IPS DF 19.7 (cell line): ENCODE measurements around the gene DSG2.
"Not testable (repeated sequence)": the region's sequence is repeated elsewhere in the genome, so short reads cannot be mapped to it uniquely, and the experiment has no call there.

Experiments
- DNase-seq: peaks from one replicate; pipeline ENCODE4 v3.0.0-alpha.2; 2013; ENCODE audit warnings: low read depth, low spot score

Gene DSG2

DNA sequence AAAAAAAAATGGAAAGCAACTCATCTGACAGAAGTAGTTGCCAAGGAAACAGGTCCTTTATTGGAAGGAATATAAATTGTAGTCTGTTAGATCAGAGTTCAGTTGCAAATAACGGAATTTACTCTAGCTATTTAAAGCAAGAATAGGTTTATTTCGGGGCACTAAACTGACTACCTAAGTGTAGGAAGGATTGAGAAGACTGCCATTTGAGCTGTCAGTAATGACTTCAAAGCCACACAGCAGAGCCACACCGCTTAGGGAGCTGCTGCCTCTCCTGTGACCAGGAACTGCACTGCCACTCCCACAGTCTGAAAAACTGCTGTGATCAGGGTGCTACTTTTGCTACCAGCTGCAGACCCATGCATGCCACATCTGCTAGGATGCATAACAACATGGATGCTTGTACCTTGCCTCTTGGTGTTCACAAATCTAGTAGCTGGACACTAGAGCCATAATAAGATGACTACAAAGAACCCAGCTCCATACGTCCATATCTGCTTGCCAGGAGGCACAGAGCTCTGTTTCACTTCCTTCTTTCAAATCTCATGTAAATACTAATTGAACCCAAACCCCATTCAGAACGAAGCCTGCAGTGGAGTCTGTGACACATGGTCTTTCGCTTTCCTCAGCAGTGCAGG lies 2.2 kb downstream of the DSG2 start:
- no peak for DNase-seq

DNA sequence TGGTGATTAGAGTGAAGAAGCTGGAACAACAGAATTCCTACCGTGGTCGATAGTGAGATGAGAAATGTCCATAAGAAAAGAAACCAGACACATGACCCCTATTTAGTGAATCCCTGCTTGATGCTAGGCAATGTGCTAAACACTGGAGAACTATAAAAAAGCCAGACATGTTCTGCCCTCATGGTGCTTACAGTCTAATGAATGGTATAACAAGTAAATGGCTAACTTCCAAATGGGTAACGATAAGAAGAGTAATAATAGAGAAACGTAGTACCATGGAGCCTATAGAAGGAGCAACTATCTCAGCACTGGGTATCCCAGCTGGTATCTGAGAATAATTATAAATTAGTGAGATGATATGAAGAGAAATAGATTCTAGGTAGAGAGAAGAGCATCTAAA lies 5.0 kb downstream of the DSG2 start:
- DNase-seq, result no peak

DNA sequence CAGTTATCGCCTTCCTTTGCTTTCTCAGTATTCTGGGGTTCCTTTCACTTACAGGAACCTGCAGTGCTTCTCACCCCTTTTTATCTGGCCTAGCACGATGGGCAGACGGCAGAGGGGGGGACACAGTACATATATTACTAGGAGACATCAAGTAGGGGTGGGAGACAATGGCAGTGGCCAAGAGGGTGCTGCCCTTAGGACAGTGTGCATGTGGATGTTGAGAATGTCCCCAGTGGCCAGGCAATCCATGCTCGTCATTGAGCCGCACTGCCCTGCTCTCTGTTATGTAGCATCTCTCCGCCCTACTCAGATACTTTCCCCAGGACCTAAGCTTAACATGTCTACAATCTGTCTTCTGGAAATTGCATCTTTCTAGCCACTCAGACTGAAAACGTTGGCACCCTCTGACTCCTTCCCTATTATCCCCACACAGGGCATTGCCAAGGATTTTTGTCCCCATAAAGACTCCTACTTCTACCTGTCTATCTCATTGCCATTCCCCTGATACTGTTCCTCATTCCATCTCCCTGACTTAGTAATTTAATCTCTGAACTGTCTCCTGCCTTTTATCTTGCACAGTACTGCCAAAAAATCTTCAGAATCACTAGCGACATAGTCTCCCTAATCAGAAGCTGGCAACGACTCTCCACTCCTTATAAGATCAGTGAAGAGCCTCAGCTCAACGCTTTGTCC lies 6.6 kb downstream of the DSG2 start:
- no peak for DNase-seq

DNA sequence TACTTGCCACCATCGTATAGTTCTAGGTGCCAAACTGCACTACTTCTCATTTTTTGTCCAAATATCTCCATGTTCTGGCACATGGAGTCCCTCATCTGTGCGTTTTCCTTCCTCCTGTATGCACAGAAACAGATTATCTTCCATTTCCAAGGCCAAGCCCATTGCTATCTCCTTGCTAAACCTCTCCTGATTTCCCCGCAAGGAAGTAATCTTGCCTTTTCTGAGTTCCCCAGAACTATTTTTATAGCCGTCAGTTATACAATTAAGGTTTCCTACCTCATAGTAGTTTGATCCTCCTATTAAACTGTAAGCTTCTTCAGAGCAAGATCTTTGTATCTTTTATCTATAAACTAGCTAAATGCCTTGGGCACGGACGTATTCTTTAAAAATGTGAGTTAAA lies 7.2 kb downstream of the DSG2 start:
- no peak for DNase-seq

DNA sequence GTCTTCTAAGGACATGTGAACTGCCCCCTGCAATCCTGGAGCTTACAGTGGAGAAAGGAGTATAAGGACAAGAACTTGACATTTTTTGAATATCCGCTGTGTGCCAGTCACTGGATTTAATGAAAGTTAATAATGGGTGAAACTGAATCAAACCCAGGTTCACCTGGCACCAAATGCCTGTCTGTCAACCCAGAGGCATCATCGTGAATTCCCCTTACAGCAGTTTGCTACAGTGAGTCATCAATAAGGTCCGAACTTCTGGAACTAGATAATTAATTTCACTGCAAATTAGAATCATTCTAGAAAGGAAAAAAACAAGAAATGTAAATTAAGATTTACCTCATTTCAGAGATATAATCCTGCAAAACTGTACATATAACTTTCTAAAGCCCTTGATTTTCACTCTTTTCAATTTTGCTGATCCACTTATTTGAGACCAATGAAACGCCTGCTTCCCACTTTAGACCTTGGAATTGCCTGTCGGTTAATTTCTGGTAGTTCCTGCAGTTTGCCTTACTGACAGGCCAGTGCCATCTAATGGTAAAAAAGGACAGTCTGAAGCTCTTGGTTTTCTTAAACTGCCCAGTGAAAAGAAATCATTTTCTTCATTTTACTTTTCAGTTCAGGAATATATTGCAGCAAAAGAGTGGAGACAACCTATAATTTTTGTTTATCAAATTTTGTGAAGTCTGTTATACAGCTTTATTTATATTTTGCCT lies 8.2 kb downstream of the DSG2 start:
- no peak for DNase-seq

DNA sequence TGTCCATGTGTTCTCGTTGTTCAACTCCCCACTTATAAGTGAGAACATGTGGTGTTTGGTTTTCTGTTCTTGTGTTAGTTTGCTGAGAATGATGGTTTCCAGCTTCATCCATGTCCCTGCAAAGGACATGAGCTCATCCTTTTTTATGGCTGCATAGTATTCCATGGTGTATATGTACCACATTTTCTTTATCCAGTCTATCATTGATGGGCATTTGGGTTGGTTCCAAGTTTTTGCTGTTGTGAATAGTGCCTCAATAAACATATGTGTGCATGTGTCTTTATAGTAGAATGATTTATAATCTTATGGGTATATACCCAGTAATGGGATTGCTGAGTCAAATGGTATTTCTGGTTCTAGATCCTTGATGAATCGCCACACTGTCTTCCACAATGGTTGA lies 9.1 kb downstream of the DSG2 start:
- DNase-seq, result not testable (repeated sequence)

DNA sequence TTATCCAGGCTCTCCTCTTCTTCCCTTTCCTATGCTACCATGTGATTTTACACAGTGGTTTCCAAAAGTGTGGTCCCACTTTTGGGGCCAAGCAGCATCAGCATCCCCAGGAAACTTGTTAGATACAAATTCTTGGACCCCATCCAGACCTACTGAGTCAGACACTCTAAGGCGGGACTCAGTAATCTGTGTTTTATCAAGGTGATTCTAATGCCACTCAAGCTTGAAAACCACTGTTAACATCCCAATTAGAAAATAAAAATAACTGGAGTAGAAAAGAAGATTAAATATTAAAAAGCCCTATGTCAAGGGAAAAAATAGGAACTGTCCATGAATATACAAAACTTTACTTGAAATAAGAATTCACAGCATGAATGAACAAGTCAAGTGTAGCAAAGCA lies 10.8 kb downstream of the DSG2 start:
- DNase-seq, result no peak

DNA sequence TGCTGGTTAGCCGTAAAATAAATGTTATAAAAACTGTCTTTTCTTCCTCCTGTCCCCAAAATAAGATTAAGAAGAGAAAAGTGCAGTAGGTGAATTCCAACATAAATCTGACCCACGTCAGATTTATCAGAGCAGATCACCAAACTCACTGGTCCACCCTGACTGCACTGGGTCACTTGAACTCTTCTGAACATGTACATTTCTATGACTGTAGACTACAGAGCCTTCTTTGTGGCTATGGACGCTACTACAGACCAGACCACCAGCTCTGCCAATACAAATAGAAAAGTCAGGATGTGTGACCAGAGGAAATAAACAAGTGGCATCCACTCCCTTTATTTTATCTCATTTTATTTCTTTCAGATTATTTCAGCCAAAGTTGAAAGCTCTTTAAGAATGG lies 11.6 kb downstream of the DSG2 start:
- no peak for DNase-seq

DNA sequence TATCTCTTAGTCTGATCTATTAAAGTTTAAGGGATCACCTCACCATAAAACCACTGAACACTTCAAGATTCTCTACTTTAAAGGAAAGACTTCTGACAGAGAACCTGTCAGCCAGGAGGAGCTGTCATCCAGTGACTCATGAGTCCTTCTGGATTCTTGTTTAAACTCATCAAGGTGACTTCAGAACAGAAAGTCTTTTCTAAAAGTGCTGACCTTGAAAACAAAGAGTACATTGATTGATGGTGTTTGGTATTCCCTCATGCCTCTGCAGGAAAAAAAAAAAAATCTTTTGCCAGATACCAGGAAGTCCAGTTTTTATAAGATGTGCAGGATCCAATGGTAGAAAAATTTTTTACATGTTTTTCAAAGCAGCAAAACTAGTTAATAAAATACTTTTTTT lies 12.3 kb downstream of the DSG2 start:
- no peak for DNase-seq

DNA sequence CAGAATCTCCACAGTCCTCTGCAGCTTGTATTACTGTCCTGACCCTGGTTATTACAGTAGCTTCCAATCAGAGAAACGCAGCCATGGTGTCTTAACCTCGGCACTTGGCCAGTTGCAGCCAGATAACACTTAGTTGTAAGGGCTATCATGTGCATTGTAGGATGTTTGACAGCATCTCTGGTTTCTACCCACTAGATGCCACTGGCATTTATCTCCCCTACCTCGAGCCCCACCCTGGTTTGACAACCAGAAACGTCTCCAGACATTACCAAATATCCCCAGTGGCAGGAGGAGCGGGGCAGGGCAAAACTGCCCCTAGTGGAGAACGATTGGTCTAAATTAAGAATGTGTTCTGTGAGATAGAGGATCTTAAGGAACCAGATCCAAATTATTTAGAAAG lies 13.1 kb downstream of the DSG2 start:
- DNase-seq, result no peak

DNA sequence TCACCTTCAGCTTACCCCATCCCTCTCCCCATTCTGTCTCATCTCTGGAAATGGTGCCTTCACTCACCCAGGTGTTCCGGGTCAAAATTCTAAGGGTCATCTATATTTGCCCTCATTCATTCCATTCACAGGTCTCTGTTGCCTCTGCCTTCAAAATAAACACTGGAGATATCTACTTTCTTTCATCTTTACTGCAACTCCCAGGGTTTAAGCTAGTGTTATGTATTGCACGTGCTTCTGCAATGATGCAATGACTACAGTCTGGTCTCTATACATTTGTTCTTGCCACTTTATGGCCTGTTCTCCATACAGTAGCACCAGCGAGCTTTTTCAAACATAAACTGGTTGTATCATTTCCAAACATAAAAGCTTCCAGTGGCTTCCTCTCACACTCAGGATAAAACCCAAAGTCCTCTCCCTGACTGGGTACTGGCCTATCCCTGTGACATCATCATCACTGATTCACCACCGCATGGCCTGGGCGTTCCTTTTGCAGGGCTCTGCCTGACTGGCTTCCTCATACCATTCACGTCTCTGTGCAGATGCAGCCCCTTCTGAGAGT lies 14.3 kb downstream of the DSG2 start:
- DNase-seq, result no peak

DNA sequence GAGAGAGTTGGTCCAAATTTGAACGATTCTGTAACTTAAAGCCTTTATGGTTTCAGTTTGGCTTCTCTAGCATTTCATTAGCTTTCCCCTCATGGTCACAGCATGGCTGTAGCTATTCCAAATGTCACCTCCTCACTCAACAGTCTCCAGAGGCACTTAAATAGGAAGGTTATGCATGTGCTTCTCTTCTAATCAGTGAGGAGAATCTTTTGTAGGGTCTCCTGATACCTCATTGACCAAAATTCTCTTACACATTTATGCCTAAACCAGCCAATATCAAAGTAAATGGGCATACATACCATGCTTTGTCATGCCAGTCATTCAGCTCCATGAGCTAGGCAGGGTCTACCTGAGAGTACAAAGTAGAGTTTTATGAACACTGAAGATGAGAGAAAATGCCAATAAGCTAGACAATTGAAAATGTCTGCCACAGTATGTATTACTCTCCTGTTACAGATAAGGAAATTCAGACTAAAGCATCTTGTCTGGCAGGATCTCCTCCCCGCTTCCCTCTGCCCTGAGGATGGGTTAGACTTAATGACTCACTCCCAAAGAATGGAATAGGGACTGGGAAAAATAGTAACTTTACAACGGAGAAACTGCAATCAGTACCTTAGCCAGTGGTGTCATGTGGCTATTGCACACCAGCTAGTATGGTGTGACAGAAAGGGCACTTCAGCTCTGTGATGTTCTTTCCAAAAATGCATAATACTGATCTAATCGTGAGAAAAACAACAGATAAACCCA lies 15.4 kb downstream of the DSG2 start:
- DNase-seq, result no peak

DNA sequence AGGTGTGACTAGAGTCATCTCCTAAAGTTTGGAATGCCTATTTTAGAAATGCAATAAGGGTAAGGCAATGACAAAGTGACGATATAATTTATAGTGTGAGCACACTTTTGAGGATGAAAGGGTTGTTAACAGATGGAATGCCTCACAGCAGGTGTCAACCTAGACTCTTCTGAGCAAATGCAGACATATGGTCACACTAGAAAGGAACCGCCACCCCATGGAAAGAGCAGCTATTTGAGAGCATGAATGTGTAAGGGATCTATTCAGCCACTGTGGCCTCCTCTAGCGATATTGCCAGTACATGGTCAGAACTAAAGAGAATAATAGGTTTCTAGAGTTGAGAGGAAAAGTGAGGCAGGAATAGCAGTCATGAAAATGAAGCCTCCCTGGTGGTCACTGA lies 18.5 kb downstream of the DSG2 start:
- DNase-seq, result no peak

DNA sequence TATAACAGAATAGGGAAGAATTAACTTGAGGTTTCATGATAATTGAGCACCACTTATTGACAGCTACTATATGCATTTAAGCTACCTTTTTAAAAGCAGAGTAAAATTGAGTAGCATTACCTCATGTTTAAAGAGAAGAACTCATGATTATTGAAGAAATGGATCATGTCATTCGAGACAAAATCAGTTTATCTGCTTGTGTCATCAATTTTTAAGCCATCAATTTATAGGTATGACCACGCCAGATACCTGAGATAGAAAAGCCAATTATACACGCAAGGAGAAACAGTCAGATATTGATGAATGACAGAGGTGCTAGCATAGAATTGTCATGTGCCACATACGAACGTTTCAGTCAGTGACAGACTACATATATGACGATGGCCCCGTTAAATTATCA lies 28.4 kb downstream of the DSG2 start:
- no peak for DNase-seq

DNA sequence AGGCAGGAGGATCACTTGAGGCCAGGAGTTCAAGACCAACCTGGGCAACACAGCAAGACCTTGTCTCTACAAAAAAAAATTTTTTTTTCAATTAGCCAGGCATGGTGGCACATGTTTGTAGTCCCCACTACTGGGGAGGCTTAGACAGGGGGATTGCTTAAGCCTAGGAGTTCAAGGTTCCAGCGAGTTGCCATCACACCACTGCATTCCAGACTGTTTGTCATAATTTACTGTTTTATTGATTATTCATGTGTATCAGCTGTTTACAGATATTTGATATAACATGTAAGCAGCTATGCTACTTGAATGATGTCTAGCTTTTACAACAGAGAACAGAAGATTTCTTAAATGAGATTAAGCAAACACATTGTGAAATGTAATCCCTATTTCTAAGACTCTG lies 35.3 kb downstream of the DSG2 start:
- DNase-seq, result no peak

DNA sequence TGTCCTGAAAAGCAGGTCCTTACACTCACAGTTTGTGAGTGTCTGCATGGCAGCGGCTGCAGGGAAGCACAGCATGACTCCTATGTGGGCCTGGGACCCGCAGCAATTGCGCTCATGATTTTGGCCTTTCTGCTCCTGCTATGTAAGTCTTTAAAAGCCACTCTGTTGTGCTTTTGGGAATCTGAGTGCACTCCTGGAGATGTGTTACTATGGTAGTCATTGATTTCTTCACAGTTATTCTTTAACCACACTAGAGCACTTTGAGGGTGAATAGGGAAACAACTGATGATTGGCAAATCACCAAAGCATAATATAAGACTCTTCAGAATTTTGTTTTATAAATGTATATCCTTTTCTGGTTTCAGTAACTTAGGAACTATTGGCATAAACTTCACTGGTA lies 40.9 kb downstream of the DSG2 start:
- DNase-seq, result no peak

DNA sequence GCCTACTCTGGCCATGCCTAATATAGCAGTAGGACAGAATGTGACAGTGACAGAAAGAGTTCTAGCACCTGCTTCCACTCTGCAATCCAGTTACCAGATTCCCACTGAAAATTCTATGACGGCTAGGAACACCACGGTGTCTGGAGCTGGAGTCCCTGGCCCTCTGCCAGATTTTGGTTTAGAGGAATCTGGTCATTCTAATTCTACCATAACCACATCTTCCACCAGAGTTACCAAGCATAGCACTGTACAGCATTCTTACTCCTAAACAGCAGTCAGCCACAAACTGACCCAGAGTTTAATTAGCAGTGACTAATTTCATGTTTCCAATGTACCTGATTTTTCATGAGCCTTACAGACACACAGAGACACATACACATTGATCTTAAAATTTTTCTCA lies 48.5 kb downstream of the DSG2 start:
- DNase-seq, result no peak

DNA sequence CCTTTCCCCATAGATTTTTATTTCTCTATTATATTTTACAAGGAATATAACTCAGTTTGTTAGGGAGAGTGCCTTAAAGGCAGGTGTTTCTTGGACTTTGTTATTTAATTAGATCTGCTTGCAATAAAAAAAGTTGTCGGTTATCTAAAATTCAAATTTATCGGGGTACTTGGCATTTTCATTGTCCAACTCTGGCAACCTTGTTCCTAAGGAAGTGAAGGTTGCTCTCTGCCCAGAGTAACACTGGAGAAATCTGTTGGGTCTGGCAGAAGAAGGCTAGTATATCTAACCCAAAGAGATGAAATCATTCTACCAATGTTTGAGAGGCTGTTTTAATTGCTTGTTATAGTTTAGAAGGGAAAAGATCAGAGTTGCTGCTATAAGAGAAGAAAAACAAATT lies 50.9 kb downstream of the DSG2 start:
- DNase-seq, result no peak

DNA sequence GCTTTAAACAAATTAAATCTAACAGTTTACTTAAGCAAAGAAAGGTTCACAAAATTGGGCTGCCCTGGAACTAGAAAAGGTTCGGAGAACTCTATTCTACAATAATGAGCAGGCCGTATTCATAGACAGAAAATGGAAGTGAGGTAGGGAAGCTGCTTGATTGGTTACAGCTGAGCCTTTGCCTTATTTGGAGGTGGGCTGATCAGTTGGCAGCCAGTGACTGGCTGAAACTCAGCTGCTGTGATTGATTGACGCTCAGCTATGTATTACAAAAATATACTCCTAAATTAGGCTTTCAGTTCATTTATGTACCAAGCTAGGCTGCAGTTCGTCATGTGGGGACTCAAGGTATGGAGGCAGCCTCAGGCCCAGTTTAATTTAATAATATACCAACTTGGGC lies 51.4 kb downstream of the DSG2 start:
- no peak for DNase-seq

DNA sequence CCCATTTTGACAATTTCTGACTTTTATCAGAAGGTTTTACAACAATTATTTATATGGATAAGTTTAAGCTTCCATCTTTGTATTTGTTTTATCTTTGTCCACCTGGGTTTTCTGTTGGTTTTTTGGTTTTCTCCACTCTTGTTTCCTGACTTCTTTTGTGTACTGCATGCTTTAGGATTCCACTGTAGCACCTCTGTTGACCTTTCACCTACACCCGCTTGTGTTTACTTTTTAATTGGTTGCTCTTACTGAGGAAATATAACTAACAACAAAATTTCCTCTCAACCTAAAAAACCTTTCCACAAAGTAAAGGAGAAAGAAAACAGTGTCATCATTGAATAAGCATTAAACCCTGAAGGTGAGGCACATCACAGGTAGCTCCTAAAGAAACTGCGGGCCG lies 53.9 kb downstream of the DSG2 start:
- DNase-seq, result no peak

DNA sequence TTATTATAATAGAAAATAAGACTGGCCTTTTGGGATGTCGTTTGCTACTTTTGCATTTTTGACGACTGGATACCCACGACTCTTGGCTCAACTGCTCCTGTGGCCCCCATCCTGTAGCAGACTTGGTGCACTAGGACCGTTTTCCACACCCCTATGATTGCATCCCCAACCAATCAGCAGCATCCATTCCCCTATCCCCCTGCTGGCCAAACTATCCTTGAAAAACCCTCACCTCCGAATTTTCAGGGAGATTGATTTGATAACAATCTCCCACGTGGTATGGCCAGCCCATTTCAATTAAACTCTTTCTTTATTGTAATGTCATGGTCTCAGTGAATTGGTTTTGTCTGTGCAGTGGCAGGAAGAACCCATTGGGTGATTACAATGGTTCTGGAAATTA lies 55.8 kb downstream of the DSG2 start:
- no peak for DNase-seq

DNA sequence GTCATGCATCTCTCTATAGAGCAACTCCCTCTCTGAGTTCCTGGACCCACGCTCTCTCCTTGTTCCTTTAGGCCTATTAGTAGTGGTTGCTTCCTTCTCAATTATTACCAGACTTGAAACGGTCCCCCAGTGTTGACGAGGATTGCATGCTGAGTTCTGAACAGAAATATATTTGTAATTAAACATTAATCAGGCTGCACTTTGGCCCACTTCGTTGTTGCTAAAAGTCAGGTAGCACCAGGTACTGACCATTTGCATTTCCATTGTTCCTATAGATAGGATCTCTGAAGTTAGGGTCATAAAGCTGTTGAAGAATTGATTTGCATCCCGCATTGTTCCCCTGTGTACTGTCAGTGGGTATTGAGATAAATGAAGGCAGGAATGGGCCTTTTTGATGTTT lies 56.8 kb downstream of the DSG2 start:
- no peak for DNase-seq
